Stimulated activated CD4-positive, alpha-beta T cell treated with anti-CD3 and anti-CD28 coated beads, Interleukin-15, amount 100 ng/mL, for 24 hours (primary cell): ENCODE measurements around the gene NPBWR2.

Experiments used
- DNase-seq: peaks from one replicate; pipeline ENCODE4 v3.0.0-alpha.2; 2020

NPBWR2 gene

GRCh38 chr20:64106981-64107735 lies at the start of gene NPBWR2:
Gene NPBWR2, minus strand, starts transcription at chr20:64107565. Its CDS starts 734 bp downstream, at chr20:64106831.
- peak; percentile 32 for DNase-seq

- DNase-seq = no peak
Measured at GRCh38 chr20:64156136-64156885, 48.9 kb upstream of the NPBWR2 start.

GRCh38 chr20:64155258-64156135 lies 48.1 kb upstream of the NPBWR2 start:
- no peak for DNase-seq

- no peak for DNase-seq
Measured at GRCh38 chr20:64154590-64155257, 47.4 kb upstream of the NPBWR2 start.

GRCh38 chr20:64153861-64154589 lies 46.7 kb upstream of the NPBWR2 start:
- no peak for DNase-seq

GRCh38 chr20:64153410-64153809 lies 46.0 kb upstream of the NPBWR2 start:
- no peak for DNase-seq

GRCh38 chr20:64152906-64153305 lies 45.5 kb upstream of the NPBWR2 start:
- DNase-seq = no peak

- DNase-seq = no peak
Measured at GRCh38 chr20:64151633-64152530, 44.5 kb upstream of the NPBWR2 start.

GRCh38 chr20:64150756-64151632 lies 43.6 kb upstream of the NPBWR2 start:
- no peak for DNase-seq

- no peak for DNase-seq
Measured at GRCh38 chr20:64149809-64150560, 42.6 kb upstream of the NPBWR2 start.

- no peak for DNase-seq
Measured at GRCh38 chr20:64149141-64149540, 41.8 kb upstream of the NPBWR2 start.

GRCh38 chr20:64148581-64148980 lies 41.2 kb upstream of the NPBWR2 start:
- no peak for DNase-seq

- no peak for DNase-seq
Measured at GRCh38 chr20:64146936-64147477, 39.6 kb upstream of the NPBWR2 start.

GRCh38 chr20:64146301-64146935 lies 39.1 kb upstream of the NPBWR2 start:
- no peak for DNase-seq

GRCh38 chr20:64145458-64146300 lies 38.3 kb upstream of the NPBWR2 start:
- DNase-seq = peak; percentile 29

GRCh38 chr20:64144144-64144912 lies 37.0 kb upstream of the NPBWR2 start:
- no peak for DNase-seq
